NCI-H2196 treated with DMSO at 0.1 percent for 48 hours (cell line): ENCODE data around the gene VIPR2.

ENCODE experiments used
- DNase-seq: peaks from one replicate; lab custom pipeline; 2025; ENCODE audit not compliant: unreplicated experiment; lab: John Stamatoyannopoulos, UW

VIPR2 gene

GRCh38 chr7:159158125-159158887 is 13.6 kb upstream of the VIPR2 start:
- DNase-seq, result no peak

- DNase-seq, result no peak
Measured at GRCh38 chr7:159157714-159158113, 13.0 kb upstream of the VIPR2 start.

- no peak for DNase-seq
Measured at GRCh38 chr7:159156436-159157245, 12.0 kb upstream of the VIPR2 start.

DNA sequence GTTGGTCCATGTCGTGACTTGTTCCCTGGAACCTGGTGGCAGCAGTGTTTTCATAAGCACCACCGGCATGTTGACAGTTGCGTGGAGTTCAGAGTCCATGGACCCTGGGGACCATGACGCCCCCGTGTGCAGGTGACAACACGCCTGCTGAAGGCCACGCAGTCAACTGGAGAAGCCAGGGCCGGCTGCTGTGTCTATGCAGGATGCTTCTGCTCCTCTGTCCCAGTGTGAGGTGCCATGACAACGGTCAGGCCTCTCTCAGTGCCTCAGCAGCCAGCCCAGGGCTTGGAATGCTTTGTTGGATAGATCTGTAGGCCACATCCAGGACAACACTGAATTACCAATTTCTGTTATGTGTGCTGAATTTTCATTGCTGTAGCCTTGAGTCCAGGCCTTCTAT is 10.7 kb upstream of the VIPR2 start:
- no peak for DNase-seq

DNA sequence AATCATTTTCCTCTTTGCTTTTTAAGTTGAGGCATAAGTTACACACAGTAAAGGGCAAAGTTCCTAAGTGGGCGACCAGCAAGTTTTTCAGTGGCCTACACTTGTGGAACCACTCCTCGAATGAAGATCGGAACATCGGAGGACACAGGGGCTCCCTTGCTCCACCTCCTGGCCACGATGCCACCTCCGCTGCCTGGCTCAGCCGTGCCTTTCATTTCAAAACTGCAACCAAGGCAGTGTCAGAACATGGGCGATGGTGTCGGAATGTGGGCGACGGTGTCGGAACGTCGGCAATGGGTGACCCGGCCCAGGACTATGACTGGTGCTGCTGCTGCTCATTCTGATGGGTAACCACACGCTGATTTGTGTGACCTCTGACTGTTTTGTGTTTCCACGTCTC is 9.6 kb upstream of the VIPR2 start:
- DNase-seq, result no peak

- no peak for DNase-seq
Measured at GRCh38 chr7:159153511-159153910, 8.8 kb upstream of the VIPR2 start.

DNA sequence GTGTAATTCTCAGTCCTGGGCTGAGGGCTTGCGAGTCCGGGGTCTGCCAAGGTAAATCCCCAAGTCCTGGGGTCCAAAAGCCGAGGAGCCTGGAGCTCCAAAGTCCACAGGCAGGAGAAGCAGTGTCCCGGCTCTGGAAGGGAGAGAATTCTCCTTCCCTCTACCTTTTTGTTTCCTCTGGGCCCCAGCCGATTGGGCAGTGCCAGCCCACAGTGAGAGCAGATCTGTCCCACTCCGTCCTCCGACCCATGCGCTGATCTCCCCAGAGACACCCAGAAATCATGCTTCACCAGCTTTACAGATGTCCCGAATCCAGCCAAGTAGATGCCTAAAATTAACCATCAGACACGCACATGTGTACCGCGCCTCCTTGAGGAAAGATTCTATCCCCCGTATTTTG is 8.1 kb upstream of the VIPR2 start:
- no peak for DNase-seq

DNA sequence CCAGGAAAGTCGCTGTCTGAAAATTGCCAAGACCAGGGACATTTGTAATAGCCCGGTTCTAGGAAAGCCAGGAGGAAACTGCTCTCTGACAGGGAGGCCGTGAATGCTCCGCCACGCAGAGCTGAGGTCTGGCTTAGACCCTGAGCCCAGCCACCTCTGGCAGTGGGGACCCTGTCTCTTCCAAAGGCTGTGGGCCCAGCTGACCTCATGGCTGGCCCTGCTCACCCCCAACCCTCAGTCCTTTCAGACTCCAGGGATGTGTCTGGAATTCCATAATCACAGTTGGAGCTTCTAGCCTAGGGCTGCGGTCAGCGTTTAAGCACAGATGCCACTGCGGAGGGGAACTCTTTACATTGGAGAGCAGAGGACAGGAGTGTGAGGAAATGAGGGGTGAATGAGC is 6.6 kb upstream of the VIPR2 start:
- DNase-seq, result no peak

- no peak for DNase-seq
Measured at GRCh38 chr7:159149488-159149887, 4.8 kb upstream of the VIPR2 start.

DNA sequence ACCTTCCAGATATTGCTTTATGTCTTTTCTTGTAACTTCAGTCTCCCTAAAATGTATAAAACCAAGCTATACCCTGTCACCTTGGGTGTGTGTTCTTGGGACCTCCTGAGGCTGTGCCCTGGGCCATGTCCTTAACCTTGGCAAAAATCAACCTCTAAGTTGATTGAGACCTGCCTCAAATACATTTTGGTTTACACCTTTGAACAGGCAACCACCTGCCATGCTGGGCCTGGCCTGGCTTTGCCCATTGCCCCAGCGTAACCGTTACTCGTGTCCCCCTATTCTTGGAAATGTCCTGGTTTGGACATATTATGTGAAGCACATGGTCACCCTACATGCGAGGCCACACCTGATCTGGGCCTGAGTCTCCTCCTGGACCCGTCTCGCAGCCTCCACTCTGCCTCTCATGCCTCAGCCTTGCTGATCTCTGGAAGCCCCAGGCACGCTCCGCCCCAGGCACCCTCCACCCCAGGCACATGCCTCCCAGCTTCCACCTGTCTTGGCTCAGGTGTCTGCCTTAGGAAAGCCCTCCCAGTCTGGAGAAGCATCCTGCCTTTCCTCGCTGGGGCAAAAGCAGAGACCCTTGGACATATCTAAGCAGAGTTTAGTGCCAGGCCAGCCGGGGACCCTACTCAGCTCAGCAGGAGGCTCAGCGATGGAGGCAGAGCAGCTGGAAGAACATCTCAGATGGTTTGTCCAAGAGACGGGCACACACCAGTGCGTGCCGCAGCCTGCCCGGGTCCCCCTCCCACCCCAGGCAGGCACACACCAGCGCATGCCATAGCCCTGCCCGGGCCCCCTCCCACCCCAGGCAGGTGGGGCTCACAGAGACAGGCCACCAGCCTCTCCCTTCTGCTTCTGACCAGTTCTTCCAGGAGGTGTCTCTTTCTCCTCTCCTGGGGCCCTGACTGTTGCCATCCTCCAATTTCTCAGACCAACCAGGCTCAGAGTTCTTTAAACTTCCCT is 4.0 kb upstream of the VIPR2 start:
- DNase-seq, result no peak

DNA sequence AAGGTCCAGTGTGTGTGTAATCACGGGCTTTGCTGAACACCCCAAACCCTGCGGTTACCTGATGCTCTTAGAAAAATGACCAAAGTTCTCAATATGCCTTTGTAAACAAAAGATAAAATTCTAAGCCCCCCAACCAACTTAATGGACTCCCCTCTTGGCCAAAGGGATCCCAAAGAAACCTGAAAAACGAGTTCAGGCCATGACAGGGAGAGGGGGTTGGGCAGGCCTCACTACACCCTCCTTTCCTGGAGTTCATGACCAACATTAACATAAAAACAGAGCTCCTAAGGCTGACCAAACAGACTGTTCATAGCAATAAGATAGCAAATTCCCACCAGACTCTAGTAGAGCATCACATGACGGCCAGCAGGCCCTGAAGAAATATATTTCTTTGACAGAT is 3.0 kb upstream of the VIPR2 start:
- no peak for DNase-seq

DNA sequence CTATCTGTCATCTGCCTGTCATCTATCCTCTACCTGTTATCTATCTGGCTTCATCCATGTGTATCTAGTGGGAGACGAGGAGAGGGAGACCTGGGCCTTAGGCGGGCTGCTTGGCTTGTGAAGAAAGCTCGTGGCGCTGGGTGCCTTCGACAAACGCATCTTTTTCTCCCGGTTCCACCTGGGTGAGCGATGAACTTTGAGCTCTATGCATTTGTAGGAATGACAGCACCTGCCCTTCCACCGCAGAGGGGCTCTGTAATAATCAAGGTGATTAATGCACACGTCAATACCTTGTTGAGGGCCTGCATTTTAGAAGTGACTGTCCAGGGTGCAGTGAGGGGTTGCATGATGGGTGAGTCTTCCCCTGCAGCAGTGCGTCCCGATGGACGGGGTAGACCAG is 2.6 kb upstream of the VIPR2 start:
- DNase-seq, result no peak

DNA sequence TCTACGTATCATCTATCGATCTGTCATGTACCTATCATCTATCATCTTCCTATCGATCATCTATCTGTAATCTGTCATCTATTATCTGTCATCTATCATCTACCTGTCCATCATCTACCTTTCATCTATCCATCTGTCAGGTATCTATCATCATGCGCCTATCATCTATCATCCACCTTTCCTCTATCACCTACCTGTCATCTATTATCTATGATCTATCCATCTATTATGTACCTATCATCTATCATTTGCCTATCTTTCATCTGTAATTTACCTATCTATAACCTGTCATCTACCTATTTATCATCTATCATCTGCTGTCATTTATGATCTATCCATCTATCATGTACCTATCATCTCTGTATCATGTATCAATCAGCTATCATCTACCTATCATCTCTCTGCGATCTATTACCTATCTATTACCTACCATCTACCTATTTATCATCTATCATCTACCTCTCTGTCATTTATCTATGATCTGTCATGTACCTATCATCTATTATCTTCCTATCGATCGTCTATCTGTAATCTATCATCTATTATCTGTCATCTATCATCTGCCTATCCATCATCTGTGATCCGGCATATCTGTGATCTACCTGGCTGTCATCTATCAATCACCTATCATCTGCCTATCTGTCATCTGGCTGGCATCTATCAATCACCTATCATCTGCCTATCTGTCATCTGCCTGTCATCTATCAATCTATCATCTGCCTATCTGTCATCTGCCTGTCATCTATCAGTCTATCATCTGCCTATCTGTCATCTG is 1.6 kb upstream of the VIPR2 start:
- no peak for DNase-seq

DNA sequence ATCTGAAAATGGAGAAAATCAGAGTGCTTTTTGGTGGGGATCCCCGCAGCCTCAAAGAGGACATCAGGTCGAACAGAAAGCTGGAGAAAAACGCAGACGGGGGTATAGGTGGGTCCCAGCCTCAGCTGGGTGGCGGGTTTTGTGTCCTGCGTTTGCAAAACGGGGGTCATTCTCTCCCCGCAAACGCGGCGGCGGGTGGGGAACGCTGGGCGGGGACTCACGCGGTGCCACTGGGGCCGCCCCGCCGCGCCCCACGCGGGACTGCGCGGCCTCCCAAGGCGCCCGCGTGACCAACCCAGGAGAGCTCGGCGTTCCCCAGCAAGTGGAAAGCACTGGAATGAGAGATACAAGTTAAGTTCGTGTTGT is 806 bp upstream of the VIPR2 start:
- DNase-seq, result no peak

DNA sequence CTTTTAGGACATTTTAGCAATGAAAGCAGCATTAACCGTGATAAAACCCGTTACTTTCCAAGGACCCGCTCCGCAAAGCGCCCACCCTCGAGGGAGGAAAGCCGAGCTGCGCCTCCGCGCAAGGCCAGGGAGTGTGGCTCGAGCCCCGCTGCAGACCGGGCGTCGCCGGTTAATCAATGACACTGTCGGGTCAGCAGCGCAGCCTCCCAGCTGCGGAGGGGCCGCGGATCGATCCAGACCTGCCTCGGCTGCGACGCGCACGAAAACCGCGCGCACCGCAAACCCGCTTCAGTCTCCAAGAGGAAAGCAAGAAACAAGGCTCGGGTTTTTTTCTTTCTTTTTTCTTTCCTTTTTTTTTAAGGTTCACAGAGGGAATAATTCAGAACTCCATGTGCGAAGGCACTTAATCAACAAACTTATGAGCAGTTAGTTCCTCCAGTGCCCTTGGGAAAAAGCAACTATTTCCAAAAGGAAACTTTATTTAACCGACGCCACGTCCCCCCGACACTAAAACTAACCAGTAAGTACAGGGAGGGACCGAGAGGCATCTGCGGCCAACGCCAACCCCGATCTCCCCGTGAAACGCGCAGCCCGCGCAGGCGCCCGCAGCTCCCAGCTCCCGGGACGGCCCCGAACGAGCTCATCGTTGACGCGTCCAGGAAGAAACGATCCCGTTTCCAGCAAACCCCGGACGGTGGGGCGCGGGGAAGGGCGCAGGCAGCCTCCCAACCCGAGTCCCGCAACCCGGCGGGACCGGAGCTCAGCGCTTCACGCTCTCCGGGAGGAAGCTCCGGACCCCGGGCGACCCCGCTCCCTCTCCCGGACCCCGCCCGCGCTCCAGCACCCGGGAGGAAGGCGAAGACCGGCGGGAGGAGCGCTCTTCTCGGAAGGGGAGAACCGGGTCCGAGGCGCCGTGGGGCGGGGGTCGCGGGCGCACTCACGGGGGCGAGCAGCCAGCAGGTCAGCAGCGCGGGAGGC is 598 bp downstream of the VIPR2 start:
- DNase-seq, result no peak

- DNase-seq, result no peak
Measured at GRCh38 chr7:159142730-159143129, 1.9 kb downstream of the VIPR2 start.

- no peak for DNase-seq
Measured at GRCh38 chr7:159142199-159142598, 2.5 kb downstream of the VIPR2 start.

DNA sequence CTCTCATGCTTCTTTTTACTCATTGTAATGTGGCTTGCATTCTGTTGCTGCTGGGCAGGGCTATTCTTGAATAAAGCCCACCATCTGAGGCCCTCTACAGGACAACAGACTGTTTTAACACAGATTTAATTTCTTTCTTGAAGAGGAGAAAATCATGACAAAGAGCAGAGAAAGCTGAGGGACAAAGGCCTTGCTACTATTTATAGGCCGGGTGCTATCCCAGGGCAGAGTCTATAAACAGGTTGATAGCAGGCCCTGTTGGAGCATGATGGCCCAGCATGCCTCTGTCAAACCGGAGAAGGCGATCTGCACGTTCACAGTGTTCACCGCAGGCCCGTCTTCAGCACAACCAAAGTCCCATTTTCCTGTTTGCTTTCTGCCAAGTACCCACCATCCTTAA is 3.0 kb downstream of the VIPR2 start:
- DNase-seq, result no peak

DNA sequence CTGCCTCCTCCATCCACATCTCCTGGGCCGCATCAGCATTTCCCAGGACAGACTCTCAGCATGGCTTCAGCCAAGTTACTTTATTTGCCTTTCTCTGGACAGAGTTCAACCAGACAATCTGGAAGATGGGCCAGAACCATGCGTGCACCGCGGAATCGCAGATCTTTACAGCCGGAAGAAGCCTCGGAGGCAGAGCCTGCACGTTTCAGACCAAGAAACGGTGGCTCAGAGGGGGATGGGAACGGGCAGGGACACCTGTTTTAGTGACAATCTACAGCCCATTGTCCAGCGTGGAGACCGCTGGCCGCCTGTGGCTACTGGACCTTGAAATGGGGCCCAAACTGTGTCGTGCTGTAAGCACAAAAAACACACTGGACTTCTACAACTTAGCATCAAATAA is 3.5 kb downstream of the VIPR2 start:
- no peak for DNase-seq
